Endothelial cell of umbilical vein (primary cell): ENCODE measurements around the gene GLDN. TPM values are rescaled to one million over a fixed set of nuclear protein-coding genes. Genes with fewer than 3 reads are reported as not detected.

Source experiments
- BruUV-seq: library from RNA; stranded (reverse); fragments of 400-500 nt; replicated peaks from 2 replicates; lab custom pipeline; 2021; lab: Mats Ljungman, UMichigan
- CTCF ChIA-PET: fragments of 300-600, 350-600 bp; sonication (Branson Sonifier 250); formaldehyde crosslinking; loops from one replicate; lab custom pipeline; 2021; ENCODE audit warnings: antibody characterized with exemption, inconsistent platforms; lab: Charles Lee
- POLR2A ChIA-PET: fragments of 300-600, 350-600 bp; sonication (Branson Sonifier 250); formaldehyde crosslinking; loops from one replicate; lab custom pipeline; 2021; ENCODE audit warnings: antibody characterized with exemption, inconsistent platforms; lab: Charles Lee
- DNase-seq: peaks from one replicate; pipeline ENCODE4 v3.0.0-alpha.2; 2011; ENCODE audit warnings: low read depth, low spot score
- FAIRE-seq: peaks from 2 replicates; lab custom pipeline; 2011; peaks lifted over from hg19 to GRCh38; lab: Jason Lieb, UNC
- H2AFZ ChIP-seq: 2 replicates; pipeline ENCODE4 v1.6.0; 2012; ENCODE audit warnings: low read depth, low read length, control low read depth, inconsistent platforms
- H3K27ac ChIP-seq: 2 replicates; pipeline ENCODE4 v1.5.1; 2011; ENCODE audit warnings: low read depth, mild to moderate bottlenecking, control low read depth, low read length, moderate library complexity; ENCODE audit not compliant: insufficient read depth
- H3K27me3 ChIP-seq, 2 experiments: 2 replicates each; pipeline versions ENCODE4 v1.6.0 to v1.6.1; 2011; ENCODE audit warnings: low read length in 2 of 2, mixed read lengths in 1 of 2; ENCODE audit not compliant: control insufficient read depth in 2 of 2, insufficient read depth in 2 of 2
- H3K36me3 ChIP-seq, 2 experiments: 2 replicates in 1 of 2; 3 replicates in 1 of 2; pipeline ENCODE4 v1.5.1; 2011; ENCODE audit warnings: low read length in 2 of 2, mild to moderate bottlenecking in 1 of 2, moderate library complexity in 1 of 2; ENCODE audit not compliant: control insufficient read depth in 2 of 2, insufficient read depth in 2 of 2; ENCODE audit errors: extremely low read depth in 1 of 2
- H3K4me1 ChIP-seq: 3 replicates; pipeline ENCODE4 v1.5.1; 2011; ENCODE audit warnings: mild to moderate bottlenecking, low read length; ENCODE audit not compliant: control insufficient read depth, insufficient read depth; ENCODE audit errors: extremely low read depth
- H3K4me2 ChIP-seq: 2 replicates; pipeline ENCODE4 v1.6.1; 2011; ENCODE audit warnings: low read length, control low read depth, mixed read lengths; ENCODE audit not compliant: insufficient read depth
- H3K4me3 ChIP-seq, 3 experiments: fragments of 200-600 bp in 1 of 3; sonication (generic), shearing (Covaris generic) in 1 of 3; replicated peaks in 1 of 3; 2 replicates each; pipeline ENCODE4 v1.5.1; 2011 to 2016; ENCODE audit warnings: control low read depth in 3 of 3, low read length in 3 of 3, mild to moderate bottlenecking in 2 of 3, inconsistent platforms in 1 of 3, low read depth in 1 of 3, moderate library complexity in 1 of 3; ENCODE audit not compliant: insufficient read depth in 1 of 3
- H3K79me2 ChIP-seq: 2 replicates; pipeline ENCODE4 v1.6.0; 2012; ENCODE audit warnings: low read length, inconsistent platforms; ENCODE audit not compliant: control insufficient read depth, insufficient read depth
- H3K9ac ChIP-seq: replicated peaks from 2 replicates; pipeline ENCODE3; 2011; ENCODE audit warnings: low read length, control low read depth; ENCODE audit not compliant: insufficient read depth; ENCODE audit errors: extremely low read depth
- H3K9me1 ChIP-seq: replicated peaks from 3 replicates; pipeline ENCODE4 v1.6.0; 2011; ENCODE audit warnings: mild to moderate bottlenecking, low read length; ENCODE audit not compliant: control insufficient read depth, insufficient read depth; ENCODE audit errors: extremely low read depth
- H3K9me3 ChIP-seq: replicated peaks from 2 replicates; pipeline ENCODE4 v1.5.1; 2012; ENCODE audit warnings: low read length, inconsistent platforms; ENCODE audit not compliant: control insufficient read depth, insufficient read depth
- H4K20me1 ChIP-seq: replicated peaks from 2 replicates; pipeline ENCODE3; 2011; ENCODE audit warnings: mild to moderate bottlenecking, low read length; ENCODE audit not compliant: control insufficient read depth, insufficient read depth; ENCODE audit errors: extremely low read depth
- CTCF ChIP-seq, 2 donors: IDR thresholded peaks; 1 replicate in 1 of 2; 2 replicates in 1 of 2; pipeline ENCODE4 v1.5.1; 2011; ENCODE audit warnings: low read length in 2 of 2, mild to moderate bottlenecking in 2 of 2, moderate library complexity in 2 of 2, control low read depth in 1 of 2, inconsistent platforms in 1 of 2, low read depth in 1 of 2; ENCODE audit not compliant: insufficient read depth in 1 of 2; ENCODE audit errors: extremely low read depth in 1 of 2
- EZH2 ChIP-seq: IDR thresholded peaks from 2 replicates; pipeline ENCODE4 v1.6.1; 2012; ENCODE audit warnings: borderline replicate concordance, low read depth, mild to moderate bottlenecking, moderate library complexity, low read length, inconsistent platforms; ENCODE audit not compliant: severe bottlenecking
- FOS ChIP-seq: IDR thresholded peaks from 2 replicates; pipeline ENCODE4 v1.6.1; 2011; ENCODE audit warnings: mild to moderate bottlenecking, low read length, moderate library complexity, borderline replicate concordance; ENCODE audit not compliant: insufficient read depth
- GATA2 ChIP-seq: IDR thresholded peaks from 2 replicates; pipeline ENCODE4 v1.7.0; 2011; ENCODE audit warnings: low read depth, mild to moderate bottlenecking, moderate library complexity, mixed read lengths, low read length; ENCODE audit not compliant: insufficient read length, insufficient read depth
- JUN ChIP-seq: IDR thresholded peaks from 2 replicates; pipeline ENCODE4 v1.6.1; 2011; ENCODE audit warnings: borderline replicate concordance, low read depth; ENCODE audit not compliant: insufficient read length, insufficient read depth
- MAX ChIP-seq: IDR thresholded peaks from 2 replicates; pipeline ENCODE4 v1.6.1; 2011; ENCODE audit not compliant: insufficient read depth, insufficient read length
- MYC ChIP-seq: IDR thresholded peaks from one replicate; pipeline ENCODE4 v1.6.1; 2011; ENCODE audit warnings: mild to moderate bottlenecking, low read depth, low read length
- POLR2A ChIP-seq: IDR thresholded peaks from 2 replicates; pipeline ENCODE4 v1.6.1; 2012; ENCODE audit warnings: low read depth, mild to moderate bottlenecking, control low read depth, low read length
- POLR2AphosphoS5 ChIP-seq: IDR thresholded peaks from 2 replicates; pipeline ENCODE4 v1.6.1; 2012; ENCODE audit warnings: low read depth, mild to moderate bottlenecking, control low read depth, low read length, moderate library complexity; ENCODE audit not compliant: insufficient read depth
- dilution Hi-C: fragments of 300-500 bp; cut with MboI; formaldehyde crosslinking; loops from one replicate; pipeline ENCODE4 v1.15.0; 2019; ENCODE audit warnings: low sequenced_read_pairs; ENCODE audit not compliant: extremely low pct_ligation_motif_present
- intact Hi-C: fragments of 100-400 bp; cut with micrococcal nuclease; formaldehyde crosslinking; loops from one replicate; pipeline ENCODE4 v1.10.0; 2022
- polyA plus RNA-seq, 4 experiments: library from polyadenylated mRNA; depleted of rRNA in 3 of 4; stranded (reverse) in 3 of 4; unstranded in 1 of 4; fragments of >200 nt; gene quantifications; 2 replicates each; pipeline versions ENCODE4 v1.2.1 to v1.2.3, GENCODE V29; 2011 to 2012; ENCODE audit warnings: missing spikeins in 1 of 4
- total RNA-seq: library from RNA; stranded (reverse); gene quantifications from 2 replicates; pipeline ENCODE4 v1.2.3, GENCODE V29; 2021

The GLDN gene
- total and polyA plus RNA-seq, 2 donors (not counting 3 experiments of a cell fraction or from before 2014, with no cell fraction given), result not detected

GRCh38 chr15:51447855-51448621, 106.6 kb downstream of the GLDN start:
- Histone ChIP-seq H3K9me1 (no peaks in the 10 kb centered on the region), H3K27me3 (no peaks in the 10 kb centered on the region), H3K36me3 (peaks cover 0 to 2% of the 10 kb centered on the region in 2 experiments), H3K4me2 (no peak overlapping the region), H3K9me3 (no peaks in the 10 kb centered on the region), H3K4me1 (no peaks in the 10 kb centered on the region), H3K27ac (no peak overlapping the region), H3K79me2 (no peaks in the 10 kb centered on the region), H3K9ac (no peak overlapping the region), H3K4me3 (no peak overlapping the region), H2AFZ (no peak overlapping the region), H4K20me1 (no peaks in the 10 kb centered on the region)
- TF ChIP-seq MAX (no peak), GATA2 (no peak), CTCF (IDR thresholded peaks at IDR 0.05; ENCODE audit: extremely low read depth in 1 of 2, insufficient read depth in 1 of 2, low read depth in 1 of 2, low read length in 2 of 2) (no peak), FOS (no peak), JUN (no peak), MYC (no peak), POLR2AphosphoS5 (no peak), EZH2 (no peak), POLR2A (no peak)
- no TSS peak for BruUV-seq
- ChIA-PET CTCF (interaction anchor here (1.4 kb wide), 1 partner anchor 10 kb away, joined by 3 read pairs; no protein-coding TSS in a partner anchor), POLR2A (no interaction called here)
- no peak for DNase-seq
- no peak for FAIRE-seq
- dilution Hi-C loops, result no loop called here
- intact Hi-C loops, result no loop called here
